ENCODE measurements around the gene TMEM45A. TPM values are rescaled to one million over a fixed set of nuclear protein-coding genes. Genes with fewer than 3 reads are reported as not detected.

Gene TMEM45A
- total and polyA plus RNA-seq, 3 donors from 2014 or later, result 12.2 to 56.0 (median 18.3) TPM

DNA sequence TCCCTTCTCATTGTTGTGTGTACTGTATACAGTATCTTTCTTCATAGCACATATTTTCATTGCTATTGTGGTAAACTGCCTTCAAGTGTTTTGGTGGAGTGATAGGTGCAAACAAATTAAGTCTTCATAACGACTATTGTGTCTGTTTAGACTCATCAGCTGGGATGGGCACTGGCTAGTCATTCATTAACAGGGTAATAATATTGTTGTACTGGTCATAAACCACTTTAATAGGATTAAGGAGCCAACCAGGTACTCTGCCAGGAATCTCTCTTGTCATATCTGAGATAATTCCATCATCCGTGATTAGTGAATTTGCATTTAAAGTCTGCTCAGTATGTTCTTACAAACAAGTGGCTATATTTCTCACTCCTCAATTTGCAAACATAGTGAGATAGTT is 10.2 kb upstream of the TMEM45A start:
- no peak for DNase-seq
- TF ChIP-seq, protein P1, sequence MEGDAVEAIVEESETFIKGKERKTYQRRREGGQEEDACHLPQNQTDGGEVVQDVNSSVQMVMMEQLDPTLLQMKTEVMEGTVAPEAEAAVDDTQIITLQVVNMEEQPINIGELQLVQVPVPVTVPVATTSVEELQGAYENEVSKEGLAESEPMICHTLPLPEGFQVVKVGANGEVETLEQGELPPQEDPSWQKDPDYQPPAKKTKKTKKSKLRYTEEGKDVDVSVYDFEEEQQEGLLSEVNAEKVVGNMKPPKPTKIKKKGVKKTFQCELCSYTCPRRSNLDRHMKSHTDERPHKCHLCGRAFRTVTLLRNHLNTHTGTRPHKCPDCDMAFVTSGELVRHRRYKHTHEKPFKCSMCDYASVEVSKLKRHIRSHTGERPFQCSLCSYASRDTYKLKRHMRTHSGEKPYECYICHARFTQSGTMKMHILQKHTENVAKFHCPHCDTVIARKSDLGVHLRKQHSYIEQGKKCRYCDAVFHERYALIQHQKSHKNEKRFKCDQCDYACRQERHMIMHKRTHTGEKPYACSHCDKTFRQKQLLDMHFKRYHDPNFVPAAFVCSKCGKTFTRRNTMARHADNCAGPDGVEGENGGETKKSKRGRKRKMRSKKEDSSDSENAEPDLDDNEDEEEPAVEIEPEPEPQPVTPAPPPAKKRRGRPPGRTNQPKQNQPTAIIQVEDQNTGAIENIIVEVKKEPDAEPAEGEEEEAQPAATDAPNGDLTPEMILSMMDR (IDR thresholded peaks at IDR 0.05), result no peak
- TF ChIP-seq POLR2A (IDR thresholded peaks at IDR 0.05), result no peak
- Histone ChIP-seq H3K36me3 (ENCODE audit: low read depth, missing control alignments) (no peaks in the 10 kb centered on the region), H3K27me3 (no peaks in the 10 kb centered on the region), H3K9me3 (no peaks in the 10 kb centered on the region), H3K4me1 (peaks cover 6% of the 10 kb centered on the region), H3K27ac (no peak overlapping the region), H3K4me3 (no peak overlapping the region)
- intact Hi-C loops (cut with DNase I; ENCODE audit: low total_unique reads), result no loop called here
- WGBS, 2 donors, result 42 to 46% methylated on average over 2 of the region's 2 CpGs

DNA sequence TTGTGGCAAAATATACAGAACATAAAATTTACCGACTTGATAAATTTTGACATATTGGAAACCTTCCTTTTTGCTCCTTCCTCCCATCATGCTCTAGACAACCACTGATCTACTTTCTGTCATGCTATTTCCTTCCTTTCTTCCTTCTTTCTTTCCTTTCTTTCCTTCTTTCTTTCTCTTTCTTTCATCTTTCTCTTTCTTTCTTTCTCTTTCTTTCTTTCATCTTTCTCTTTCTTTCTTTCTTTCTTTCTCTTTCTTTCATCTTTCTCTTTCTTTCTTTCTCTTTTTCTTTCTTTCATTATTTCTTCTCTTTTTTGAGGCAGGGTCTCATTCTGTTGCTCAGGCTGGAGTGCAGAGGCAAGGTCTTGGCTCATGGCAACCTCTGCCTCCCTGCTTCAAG is 8.9 kb upstream of the TMEM45A start:
- Histone ChIP-seq H3K4me3 (no peak overlapping the region), H3K4me1 (peaks cover 6% of the 10 kb centered on the region), H3K27me3 (no peaks in the 10 kb centered on the region), H3K9me3 (no peaks in the 10 kb centered on the region), H3K27ac (no peak overlapping the region), H3K36me3 (ENCODE audit: low read depth, missing control alignments) (no peaks in the 10 kb centered on the region)
- DNase-seq, result no peak
- intact Hi-C loops (cut with DNase I; ENCODE audit: low total_unique reads), result no loop called here
- WGBS, 2 donors, result 80 to 90% methylated on average over 1 of the region's 1 CpG
- TF ChIP-seq, protein P1 (IDR thresholded peaks at IDR 0.05), result no peak

GRCh38 chr3:100486808-100487207 is 5.6 kb upstream of the TMEM45A start:
- H3K27ac ChIP-seq, result no peak overlapping the region
- TF ChIP-seq, protein P1 (IDR thresholded peaks at IDR 0.05), result no peak
- TF ChIP-seq POLR2A (IDR thresholded peaks at IDR 0.05), result no peak
- WGBS, 2 donors, result 92 to 100% methylated on average over 2 of the region's 2 CpGs
- H3K9me3 ChIP-seq, result no peaks in the 10 kb centered on the region
- H3K27me3 ChIP-seq, result no peaks in the 10 kb centered on the region
- no peak overlapping the region for H3K4me3 ChIP-seq
- intact Hi-C loops (cut with DNase I; ENCODE audit: low total_unique reads), result no loop called here
- no peak for DNase-seq
- no peaks in the 10 kb centered on the region for H3K36me3 ChIP-seq (ENCODE audit: low read depth, missing control alignments)
- H3K4me1 ChIP-seq, result peaks cover 5% of the 10 kb centered on the region

DNA sequence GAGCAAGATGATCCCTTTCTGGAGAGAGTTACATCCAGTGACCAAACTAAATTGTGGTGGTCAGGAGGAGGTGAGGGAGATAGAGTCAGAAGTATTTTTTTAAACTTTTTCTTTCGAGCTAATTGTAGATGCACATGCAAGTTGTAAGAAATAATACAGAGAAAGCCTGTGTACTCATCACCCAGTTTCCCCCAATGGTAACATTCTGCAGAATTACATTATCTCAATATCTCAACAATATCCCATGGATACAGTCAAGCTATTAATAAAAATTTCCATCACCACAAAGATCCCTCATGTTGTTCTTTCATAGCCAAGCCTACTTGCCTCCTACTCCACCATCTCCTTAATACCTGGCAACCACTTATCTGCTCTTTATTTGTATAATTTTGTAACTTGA is 3.3 kb upstream of the TMEM45A start:
- Histone ChIP-seq H3K4me1 (no peaks in the 10 kb centered on the region), H3K27ac (no peak overlapping the region), H3K9me3 (no peaks in the 10 kb centered on the region), H3K4me3 (no peak overlapping the region), H3K27me3 (no peaks in the 10 kb centered on the region), H3K36me3 (ENCODE audit: low read depth, missing control alignments) (no peaks in the 10 kb centered on the region)
- TF ChIP-seq, protein P1 (IDR thresholded peaks at IDR 0.05), result no peak
- 74 to 80% methylated on average over 1 of the region's 1 CpG for WGBS, 2 donors
- DNase-seq, result no peak
- intact Hi-C loops (cut with DNase I; ENCODE audit: low total_unique reads), result no loop called here

- H3K4me3 ChIP-seq, result no peak overlapping the region
- H3K36me3 ChIP-seq (ENCODE audit: low read depth, missing control alignments), result no peaks in the 10 kb centered on the region
- H3K4me1 ChIP-seq, result no peaks in the 10 kb centered on the region
- H3K27me3 ChIP-seq, result no peaks in the 10 kb centered on the region
- TF ChIP-seq, protein P1 (IDR thresholded peaks at IDR 0.05), result no peak
- TF ChIP-seq POLR2A (IDR thresholded peaks at IDR 0.05), result no peak
- no peak overlapping the region for H3K27ac ChIP-seq
- no peak for DNase-seq
- H3K9me3 ChIP-seq, result no peaks in the 10 kb centered on the region
- intact Hi-C loops (cut with DNase I; ENCODE audit: low total_unique reads), result no loop called here
Measured at GRCh38 chr3:100496711-100497261, 4.4 kb downstream of the TMEM45A start.
